Loucy (cell line): Measurements from ENCODE around the gene GMPPA.

Experiments
- H2AFZ ChIP-seq: fragments of 200-600 bp; sonication (generic); 2 replicates; pipeline ENCODE4 v1.6.0; 2016; ENCODE audit warnings: antibody characterized with exemption, mild to moderate bottlenecking, low read length, moderate library complexity
- H3F3A ChIP-seq: fragments of 200-600 bp; 2 replicates; pipeline ENCODE4 v1.6.0; 2016; ENCODE audit warnings: antibody characterized with exemption, low read depth, mild to moderate bottlenecking
- H3K27me3 ChIP-seq: fragments of 200-600 bp; sonication (generic); 2 replicates; pipeline ENCODE4 v1.6.1; 2014; ENCODE audit warnings: low read length, mild to moderate bottlenecking; ENCODE audit not compliant: insufficient read depth, poor library complexity, severe bottlenecking
- H3K36me3 ChIP-seq: fragments of 200-600 bp; sonication (generic); 2 replicates; pipeline ENCODE4 v1.6.1; 2016; ENCODE audit warnings: low read length; ENCODE audit not compliant: insufficient read depth
- H3K4me1 ChIP-seq: fragments of 200-600 bp; sonication (generic); 2 replicates; pipeline ENCODE4 v1.5.1; 2014; ENCODE audit warnings: low read length, mild to moderate bottlenecking; ENCODE audit not compliant: insufficient read depth, poor library complexity, severe bottlenecking
- H3K4me2 ChIP-seq: fragments of 200-600 bp; sonication (generic); 2 replicates; pipeline ENCODE4 v1.6.0; 2014; ENCODE audit warnings: antibody characterized with exemption, low read length, low read depth, mild to moderate bottlenecking; ENCODE audit not compliant: poor library complexity, severe bottlenecking
- H3K4me3 ChIP-seq: fragments of 200-600 bp; sonication (generic); 2 replicates; pipeline ENCODE4 v1.5.1; 2014; ENCODE audit warnings: low read length, mild to moderate bottlenecking, mixed read lengths; ENCODE audit not compliant: poor library complexity, severe bottlenecking
- H3K79me2 ChIP-seq: fragments of 200-600 bp; sonication (generic); 2 replicates; pipeline ENCODE4 v1.6.1; 2014; ENCODE audit warnings: low read length; ENCODE audit not compliant: insufficient read depth
- H3K9ac ChIP-seq: fragments of 200-600 bp; sonication (generic); 2 replicates; pipeline ENCODE4 v1.6.0; 2014; ENCODE audit warnings: mild to moderate bottlenecking, low read depth, low read length, moderate library complexity; ENCODE audit not compliant: poor library complexity, severe bottlenecking
- H3K9me2 ChIP-seq: fragments of 200-600 bp; sonication (generic); replicated peaks from 2 replicates; pipeline ENCODE4 v1.6.1; 2016; ENCODE audit warnings: low read depth, low read length, mixed read lengths
- H3K9me3 ChIP-seq: fragments of 200-600 bp; sonication (generic); 2 replicates; pipeline ENCODE4 v1.6.1; 2014; ENCODE audit warnings: mild to moderate bottlenecking, antibody characterized with exemption, low read length, low read depth; ENCODE audit not compliant: insufficient read depth
- H4K20me1 ChIP-seq: fragments of 200-600 bp; sonication (generic); 2 replicates; pipeline ENCODE4 v1.6.0; 2014; ENCODE audit warnings: antibody characterized with exemption, low read length, mild to moderate bottlenecking; ENCODE audit not compliant: insufficient read depth, poor library complexity, severe bottlenecking
- CTCF ChIP-seq: fragments of 200-600 bp; sonication (generic); conservative IDR thresholded peaks from 2 replicates; pipeline ENCODE4 v1.5.1; 2014; ENCODE audit warnings: mild to moderate bottlenecking, antibody characterized with exemption, low read length
- EZH2phosphoT487 ChIP-seq: fragments of 200-600 bp; IDR thresholded peaks from 2 replicates; pipeline ENCODE4 v1.6.1; 2018; ENCODE audit warnings: antibody characterized with exemption, mild to moderate bottlenecking, moderate library complexity, borderline replicate concordance

Gene GMPPA

GRCh38 chr2:219513787-219514186, 15.1 kb downstream of the GMPPA start:
- TF ChIP-seq EZH2phosphoT487, result no peak
- TF ChIP-seq CTCF, result no peak
- peak overlapping the region; percentile 9; the same call in 1 of the 2 replicates for H2AFZ ChIP-seq
- no peaks in the 10 kb centered on the region for H3F3A ChIP-seq
- H4K20me1 ChIP-seq, result no peaks in the 10 kb centered on the region
- H3K79me2 ChIP-seq, result no peaks in the 10 kb centered on the region
- H3K9me3 ChIP-seq, result no peaks in the 10 kb centered on the region
- peak overlapping the region; percentile 61 for H3K4me2 ChIP-seq
- no peaks in the 10 kb centered on the region for H3K36me3 ChIP-seq
- H3K9me2 ChIP-seq, result no peaks in the 10 kb centered on the region
- H3K27me3 ChIP-seq, result peaks cover 5% of the 10 kb centered on the region
- H3K4me1 ChIP-seq, result peaks cover 7% of the 10 kb centered on the region
- H3K4me3 ChIP-seq, result peak overlapping the region; percentile 30
- H3K9ac ChIP-seq, result peak overlapping the region; percentile 20

- Histone ChIP-seq H3K36me3 (no peaks in the 10 kb centered on the region), H3F3A (no peaks in the 10 kb centered on the region), H3K9me2 (no peaks in the 10 kb centered on the region), H3K79me2 (no peaks in the 10 kb centered on the region), H3K9me3 (no peaks in the 10 kb centered on the region), H3K27me3 (peaks cover 5% of the 10 kb centered on the region), H4K20me1 (no peaks in the 10 kb centered on the region), H3K9ac (peak within 1 kb of the TSS; percentile 20), H3K4me1 (peaks cover 7% of the 10 kb centered on the region), H2AFZ (peak within 1 kb of the TSS; percentile 9; the same call in 1 of the 2 replicates), H3K4me2 (peak within 1 kb of the TSS; percentile 61), H3K4me3 (peak within 1 kb of the TSS; percentile 30)
- TF ChIP-seq EZH2phosphoT487, result no peak
- TF ChIP-seq CTCF, result no peak
Measured at GRCh38 chr2:219514196-219514761, 15.6 kb downstream of the GMPPA start, which contains the start of gene ASIC4. Gene ASIC4 (plus strand): TSS chr2:219514482. CDS start chr2:219514725, 243 bp downstream.

- Histone ChIP-seq H3K4me2 (no peak overlapping the region), H3K9me3 (no peaks in the 10 kb centered on the region), H3K27me3 (peaks cover 5% of the 10 kb centered on the region), H3K4me3 (no peak overlapping the region), H3K9ac (no peak overlapping the region), H3K9me2 (no peaks in the 10 kb centered on the region), H2AFZ (no peak overlapping the region), H3K4me1 (peaks cover 7% of the 10 kb centered on the region), H3F3A (no peaks in the 10 kb centered on the region), H3K79me2 (no peaks in the 10 kb centered on the region), H3K36me3 (no peaks in the 10 kb centered on the region), H4K20me1 (no peaks in the 10 kb centered on the region)
- TF ChIP-seq CTCF, result no peak
- TF ChIP-seq EZH2phosphoT487, result no peak
Measured at GRCh38 chr2:219514836-219515235, 16.1 kb downstream of the GMPPA start.
